GM08714 (cell line): ENCODE results near the gene ATP1A3.

Experiments used
- H3K4me3 ChIP-seq: fragments of 200-500 bp; sonication (Bioruptor generic); 2 replicates; pipeline ENCODE4 v1.5.1; 2014; ENCODE audit warnings: mild to moderate bottlenecking, low read length, inconsistent platforms
- ZNF274 ChIP-seq: IDR thresholded peaks from 2 replicates; pipeline ENCODE4 v1.6.1; 2012; ENCODE audit warnings: mild to moderate bottlenecking, low read depth, low read length

Gene ATP1A3

GRCh38 chr19:41928221-41928683 lies 65.8 kb downstream of the ATP1A3 start, which contains the start of gene ERFL:
ERFL (minus strand) TSS chr19:41928449; CDS start chr19:41912919, 15,530 bp downstream.
- TF ChIP-seq ZNF274 = no peak
- peak within 1 kb of the TSS; percentile 54 for H3K4me3 ChIP-seq

DNA sequence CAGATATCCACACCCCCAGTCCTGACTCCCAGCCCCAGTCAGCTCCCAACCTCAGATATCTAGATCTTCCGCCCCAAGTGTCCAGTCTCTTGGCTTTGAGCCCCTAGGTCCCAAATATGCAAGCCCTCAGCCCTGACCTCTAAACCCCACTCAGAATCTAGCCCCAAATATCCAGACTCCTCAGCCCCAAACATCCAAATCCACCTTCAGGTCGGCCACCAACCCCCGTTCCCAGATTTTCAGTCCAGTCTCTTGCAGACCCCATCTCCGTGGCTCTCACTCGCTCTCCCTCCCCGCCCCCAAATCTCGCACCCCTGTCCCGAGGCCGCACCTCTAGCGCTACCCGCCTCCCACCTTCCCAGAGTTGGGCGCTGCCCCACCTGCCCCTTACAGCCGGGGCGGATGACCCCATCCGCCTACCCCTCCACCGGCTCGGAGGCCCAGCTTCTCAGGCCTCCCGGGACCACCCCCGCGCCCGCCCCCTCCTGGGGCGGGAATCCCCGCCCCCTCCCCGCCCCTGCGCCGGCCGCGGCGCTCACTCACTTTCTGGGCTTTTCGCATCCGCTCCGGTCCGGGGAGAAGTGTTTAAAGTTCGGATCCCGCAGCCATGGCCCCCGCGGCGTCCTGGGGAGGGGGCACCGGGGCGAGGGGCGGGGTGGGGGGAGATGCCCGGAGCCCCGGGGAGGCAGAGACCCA lies 66.4 kb downstream of the ATP1A3 start:
- peak overlapping the region; percentile 54 for H3K4me3 ChIP-seq
- TF ChIP-seq ZNF274 = no peak

DNA sequence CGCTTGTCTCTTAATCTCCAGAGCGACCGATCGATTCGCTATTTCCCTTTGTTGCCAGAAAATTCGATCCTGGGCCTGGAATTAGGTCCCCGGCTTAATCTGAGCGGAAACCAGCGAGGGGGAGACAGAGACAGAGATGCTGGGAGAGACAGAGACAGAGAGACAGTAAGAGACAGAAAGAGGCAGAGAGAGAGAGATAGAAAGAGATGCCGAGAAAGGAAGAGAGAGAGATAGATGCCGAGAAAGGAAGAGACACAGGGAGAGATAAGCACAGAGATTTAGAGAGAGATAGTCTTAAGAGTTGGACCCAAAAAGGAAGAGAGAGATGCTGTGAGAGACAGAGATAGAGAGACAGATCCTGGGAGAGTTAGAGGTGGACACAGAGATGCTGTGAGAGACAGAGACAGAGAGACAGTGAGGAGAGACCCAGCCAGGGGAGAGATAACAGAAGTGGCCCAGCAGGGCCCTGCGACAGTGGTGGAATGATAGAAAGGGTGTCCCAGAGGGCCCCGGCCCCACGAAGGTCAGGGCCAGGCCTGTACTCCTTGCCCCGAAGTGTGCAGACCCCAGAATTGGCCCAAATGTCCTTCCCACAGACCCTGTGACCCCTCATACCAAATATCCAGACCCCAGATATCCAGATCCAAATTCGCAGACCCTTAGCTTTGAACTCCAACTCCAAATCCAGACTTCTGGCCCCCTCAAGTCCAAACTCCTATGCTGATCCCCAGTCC lies 67.1 kb downstream of the ATP1A3 start:
- H3K4me3 ChIP-seq = no peak overlapping the region
- TF ChIP-seq ZNF274 = no peak

GRCh38 chr19:41926028-41926762 lies 67.8 kb downstream of the ATP1A3 start:
- no peak overlapping the region for H3K4me3 ChIP-seq
- no peak for TF ChIP-seq ZNF274

- no peak overlapping the region for H3K4me3 ChIP-seq
- no peak for TF ChIP-seq ZNF274
These were observed 68.6 kb downstream of the ATP1A3 start for GRCh38 chr19:41925208-41926003.

- no peak overlapping the region for H3K4me3 ChIP-seq
- no peak for TF ChIP-seq ZNF274
These were observed 69.6 kb downstream of the ATP1A3 start for GRCh38 chr19:41924151-41925145.

DNA sequence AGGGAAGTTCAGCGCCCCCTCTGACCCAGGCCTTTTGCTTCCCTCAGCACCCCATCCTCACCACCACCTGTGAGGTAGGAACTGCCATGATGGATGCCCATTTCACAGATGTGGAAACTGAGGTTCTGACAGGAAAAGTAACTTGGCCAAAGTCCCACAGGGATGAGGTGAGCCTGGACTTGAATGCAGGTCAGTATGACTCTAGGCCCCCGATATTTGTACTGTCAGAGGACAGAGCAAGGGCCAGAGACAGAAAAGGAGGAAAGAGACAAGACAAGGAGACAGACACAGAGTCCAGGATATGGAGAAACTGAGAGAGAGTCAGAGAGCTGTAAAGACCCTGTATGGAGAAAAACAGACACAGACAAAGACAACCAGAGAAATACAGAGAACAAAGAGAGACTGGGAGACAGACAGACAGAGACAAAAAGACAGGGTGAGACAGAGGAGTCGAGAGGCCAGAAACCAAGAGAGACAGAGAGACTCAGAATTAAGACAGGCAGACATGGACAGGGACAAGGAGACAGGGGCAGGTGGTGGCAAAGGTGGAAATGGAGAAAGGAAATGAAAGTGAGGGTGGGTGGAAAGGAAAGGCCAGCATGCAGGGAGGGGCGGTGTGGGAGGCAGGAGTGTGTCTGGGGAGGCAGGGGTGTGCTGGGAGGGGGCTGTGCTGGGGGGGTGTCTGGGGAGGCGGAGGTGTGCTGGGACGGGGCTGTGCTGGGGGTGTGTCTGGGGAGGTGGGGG lies 70.8 kb downstream of the ATP1A3 start:
- no peak for TF ChIP-seq ZNF274
- no peak overlapping the region for H3K4me3 ChIP-seq

DNA sequence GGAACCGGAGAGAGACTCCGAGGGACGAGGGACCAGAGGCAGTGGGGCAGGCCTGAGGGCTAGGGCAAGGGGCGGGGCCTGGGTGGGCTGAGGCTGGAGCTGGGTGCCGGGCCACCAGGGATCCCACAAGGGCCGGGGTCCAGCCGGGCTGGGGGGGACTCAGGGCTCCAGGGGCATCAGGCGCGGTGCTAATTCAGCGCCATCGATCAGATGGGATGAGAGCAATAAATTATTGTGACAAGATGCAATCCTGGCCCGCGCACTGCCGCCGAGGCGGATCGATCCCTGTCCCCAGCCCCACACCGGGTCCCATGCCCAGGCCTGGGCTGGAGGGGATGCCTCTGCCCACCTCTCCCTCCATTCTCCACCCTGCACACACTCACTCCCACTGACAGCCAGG lies 71.4 kb downstream of the ATP1A3 start:
- no peak overlapping the region for H3K4me3 ChIP-seq
- TF ChIP-seq ZNF274 = no peak

DNA sequence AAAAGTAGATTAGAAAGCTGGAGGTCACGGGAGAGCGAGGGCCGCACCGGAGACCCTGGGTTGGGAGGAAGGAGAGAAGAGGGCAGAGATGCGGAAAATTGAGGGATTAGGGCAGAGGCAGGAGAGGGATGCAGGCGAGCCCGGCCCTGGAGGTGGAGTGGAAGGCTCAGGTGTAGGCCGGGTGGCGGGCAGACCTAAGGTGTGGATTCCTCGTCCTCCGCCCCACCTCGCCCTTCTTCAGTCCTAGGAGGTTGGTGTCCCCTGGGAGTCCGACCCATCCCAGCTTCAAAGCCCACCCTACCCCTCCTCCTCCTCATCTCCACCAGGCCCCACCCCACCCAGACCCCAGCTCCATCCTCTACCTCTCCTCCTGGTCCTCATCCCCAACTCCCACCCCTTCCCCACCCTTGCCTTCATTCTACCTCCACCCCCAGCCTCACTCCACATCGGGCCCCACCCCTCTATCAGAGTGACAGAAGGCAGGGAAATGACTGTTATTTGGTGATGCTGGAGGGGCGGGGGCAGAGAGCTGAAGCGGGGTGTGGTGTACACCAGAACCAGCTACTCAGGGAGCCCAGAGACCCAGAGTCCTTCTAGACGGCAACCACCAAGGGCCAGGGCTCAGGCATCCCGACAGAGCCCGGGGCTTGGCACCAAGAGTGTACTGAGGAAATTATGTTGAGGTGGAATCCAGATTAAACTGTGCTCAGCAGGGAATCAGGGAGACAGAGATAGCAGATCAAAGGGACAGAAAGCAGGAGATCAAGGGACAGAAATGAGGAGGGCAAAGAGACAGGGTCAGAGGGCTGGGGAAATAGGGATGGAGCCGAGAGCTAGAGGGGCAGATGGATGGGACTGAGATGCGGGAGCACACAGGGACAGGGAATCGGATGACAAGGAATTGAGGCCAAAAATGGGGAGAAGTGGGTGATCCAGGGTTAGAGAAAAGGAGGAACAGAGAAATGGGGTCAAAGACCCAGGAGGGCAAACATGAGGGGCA lies 72.2 kb downstream of the ATP1A3 start:
- no peak overlapping the region for H3K4me3 ChIP-seq
- no peak for TF ChIP-seq ZNF274

DNA sequence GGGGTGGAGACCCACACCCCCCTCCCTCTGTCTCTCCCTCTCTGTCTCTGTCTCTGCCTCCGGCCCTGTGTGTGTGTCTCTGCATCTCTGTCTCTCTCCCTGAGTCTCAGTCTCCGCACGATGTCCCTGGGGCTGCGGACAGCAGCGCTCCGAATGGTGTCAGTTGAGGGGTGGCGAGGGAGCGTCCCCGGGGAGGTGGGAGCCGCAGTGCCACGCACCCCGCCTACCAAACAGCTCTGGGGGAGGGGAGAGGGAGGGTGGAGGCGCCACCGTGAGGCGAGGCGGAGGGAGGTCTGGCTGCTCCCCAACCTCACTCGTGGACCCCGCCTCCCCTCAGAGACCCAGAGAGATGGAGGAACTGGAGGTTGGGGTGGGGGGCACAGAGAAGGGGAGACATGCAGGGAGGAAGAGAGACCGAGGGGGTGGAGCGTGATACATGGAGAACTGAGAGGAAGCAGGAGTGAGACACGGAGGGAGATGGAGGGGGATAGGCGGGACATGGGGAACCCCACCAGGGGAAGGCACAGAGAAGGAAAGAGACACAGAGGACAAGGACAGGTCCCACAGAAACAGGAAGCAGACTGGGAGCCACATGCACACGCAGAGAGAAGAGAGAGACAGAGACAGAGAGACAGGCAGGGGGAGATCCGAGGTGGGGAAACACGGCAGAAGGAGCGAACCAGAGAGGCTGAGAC lies 73.0 kb downstream of the ATP1A3 start:
- H3K4me3 ChIP-seq = no peak overlapping the region
- TF ChIP-seq ZNF274 = no peak
